Skeletal muscle cell (primary cell): ENCODE measurements around the gene OR2M7.
"Not testable (repeated sequence)": the region's sequence is repeated elsewhere in the genome, so short reads cannot be mapped to it uniquely, and the experiment has no call there.

Experiments
- DNase-seq: peaks from one replicate; pipeline ENCODE4 v3.0.0-alpha.2; 2010; ENCODE audit warnings: low read depth
- H3K4me3 ChIP-seq: 2 replicates; pipeline ENCODE4 v1.5.1; 2011; ENCODE audit warnings: low read depth, mild to moderate bottlenecking, control low read depth, low read length, moderate library complexity

The OR2M7 gene

GRCh38 chr1:248324468-248324867 lies at the start of gene OR2M7:
Gene OR2M7, minus strand, starts transcription at chr1:248324568. Its CDS starts 0 bp downstream, at chr1:248324568.
- no peak within 1 kb of the TSS for H3K4me3 ChIP-seq
- no peak for DNase-seq

- H3K4me3 ChIP-seq = no peak overlapping the region
- no peak for DNase-seq
Measured at GRCh38 chr1:248373761-248374160, 49.4 kb upstream of the OR2M7 start.

GRCh38 chr1:248372394-248372793 lies 48.0 kb upstream of the OR2M7 start:
- H3K4me3 ChIP-seq = no peak overlapping the region
- DNase-seq = no peak

GRCh38 chr1:248366609-248367008 lies 42.2 kb upstream of the OR2M7 start:
- no peak overlapping the region for H3K4me3 ChIP-seq
- no peak for DNase-seq

GRCh38 chr1:248361121-248361715 lies 36.9 kb upstream of the OR2M7 start, which contains the start of gene OR2T4:
Gene OR2T4, plus strand, starts transcription at chr1:248361665. Its CDS starts 0 bp downstream, at chr1:248361665.
- no peak for DNase-seq
- no peak within 1 kb of the TSS for H3K4me3 ChIP-seq

GRCh38 chr1:248359415-248359814 lies 35.0 kb upstream of the OR2M7 start:
- no peak overlapping the region for H3K4me3 ChIP-seq
- DNase-seq = no peak

GRCh38 chr1:248348475-248348874 lies 24.1 kb upstream of the OR2M7 start, which contains the start of gene OR14C36:
Gene OR14C36, plus strand, starts transcription at chr1:248348775. Its CDS starts 0 bp downstream, at chr1:248348775.
- no peak for DNase-seq
- no peak within 1 kb of the TSS for H3K4me3 ChIP-seq

- DNase-seq = no peak
- no peak overlapping the region for H3K4me3 ChIP-seq
Measured at GRCh38 chr1:248343451-248343850, 19.1 kb upstream of the OR2M7 start.

- no peak overlapping the region for H3K4me3 ChIP-seq
- no peak for DNase-seq
Measured at GRCh38 chr1:248316796-248317195, 7.6 kb downstream of the OR2M7 start.

- not testable (repeated sequence) for DNase-seq, H3K4me3 ChIP-seq
Measured at GRCh38 chr1:248306740-248307139, 17.6 kb downstream of the OR2M7 start.

GRCh38 chr1:248306103-248306502 lies 18.3 kb downstream of the OR2M7 start:
- H3K4me3 ChIP-seq = no peak overlapping the region

GRCh38 chr1:248305672-248306071 lies 18.7 kb downstream of the OR2M7 start:
- DNase-seq, H3K4me3 ChIP-seq: not testable (repeated sequence)

More at GRCh38 chr1:248306103-248306502, 18.3 kb downstream of the OR2M7 start:
- no peak for DNase-seq

- no peak within 1 kb of the TSS for H3K4me3 ChIP-seq
- DNase-seq = no peak
Measured at GRCh38 chr1:248303324-248303723, 21.0 kb downstream of the OR2M7 start, which contains the start of gene OR2T12. Gene OR2T12, minus strand, starts transcription at chr1:248303424. Its CDS starts 7,846 bp downstream, at chr1:248295578.

- no peak overlapping the region for H3K4me3 ChIP-seq
- no peak for DNase-seq
Measured at GRCh38 chr1:248288391-248288790, 36.0 kb downstream of the OR2M7 start.

GRCh38 chr1:248277876-248278275 lies 46.5 kb downstream of the OR2M7 start, which contains the start of gene OR2T33:
Gene OR2T33, minus strand, starts transcription at chr1:248277976. Its CDS starts 4,162 bp downstream, at chr1:248273814.
- no peak within 1 kb of the TSS for H3K4me3 ChIP-seq
- DNase-seq = no peak
